Stimulated activated CD8-positive, alpha-beta memory T cell treated with anti-CD3 and anti-CD28 coated beads, Interleukin-2, amount 100 ng/mL, for 48 hours (primary cell): Measurements from ENCODE around the gene PTPRG.

Experiments
- DNase-seq, 2 donors: peaks; one replicate each; pipeline ENCODE4 v3.0.0-alpha.2; 2020; ENCODE audit warnings: low read depth in 2 of 2

Gene PTPRG

GRCh38 chr3:62110443-62111225 is 549.3 kb downstream of the PTPRG start:
- DNase-seq: no peak

GRCh38 chr3:62113092-62113491 is 551.7 kb downstream of the PTPRG start:
- no peak for DNase-seq

GRCh38 chr3:62114763-62115162 is 553.4 kb downstream of the PTPRG start:
- no peak for DNase-seq

- no peak for DNase-seq
These were observed 556.7 kb downstream of the PTPRG start for GRCh38 chr3:62117903-62118548.

GRCh38 chr3:62119139-62119538 is 557.8 kb downstream of the PTPRG start:
- DNase-seq: no peak

GRCh38 chr3:62122819-62123218 is 561.4 kb downstream of the PTPRG start:
- DNase-seq: no peak

- DNase-seq: no peak
These were observed 564.0 kb downstream of the PTPRG start for GRCh38 chr3:62125380-62125779.

GRCh38 chr3:62127116-62127515 is 565.7 kb downstream of the PTPRG start:
- no peak for DNase-seq

GRCh38 chr3:62128051-62128450 is 566.7 kb downstream of the PTPRG start:
- DNase-seq: no peak

- DNase-seq: no peak
These were observed 567.3 kb downstream of the PTPRG start for GRCh38 chr3:62128681-62129080.

- no peak for DNase-seq
These were observed 569.7 kb downstream of the PTPRG start for GRCh38 chr3:62131050-62131449.

- DNase-seq: no peak
These were observed 570.2 kb downstream of the PTPRG start for GRCh38 chr3:62131620-62132019.

- DNase-seq: no peak
These were observed 570.7 kb downstream of the PTPRG start for GRCh38 chr3:62132027-62132602.

- DNase-seq: no peak
These were observed 571.6 kb downstream of the PTPRG start for GRCh38 chr3:62133015-62133414.

GRCh38 chr3:62134061-62134496 is 572.7 kb downstream of the PTPRG start:
- DNase-seq: no peak

- DNase-seq: no peak
These were observed 574.4 kb downstream of the PTPRG start for GRCh38 chr3:62135741-62136140.

GRCh38 chr3:62139957-62140356 is 578.6 kb downstream of the PTPRG start:
- DNase-seq: no peak

GRCh38 chr3:62142331-62143085 is 581.1 kb downstream of the PTPRG start:
- DNase-seq: no peak

GRCh38 chr3:62143843-62144450 is 582.6 kb downstream of the PTPRG start:
- no peak for DNase-seq

- no peak for DNase-seq
These were observed 583.1 kb downstream of the PTPRG start for GRCh38 chr3:62144482-62144881.

GRCh38 chr3:62145086-62145757 is 583.9 kb downstream of the PTPRG start:
- DNase-seq: no peak
